ENCODE results near the gene GSTA4.

DNA sequence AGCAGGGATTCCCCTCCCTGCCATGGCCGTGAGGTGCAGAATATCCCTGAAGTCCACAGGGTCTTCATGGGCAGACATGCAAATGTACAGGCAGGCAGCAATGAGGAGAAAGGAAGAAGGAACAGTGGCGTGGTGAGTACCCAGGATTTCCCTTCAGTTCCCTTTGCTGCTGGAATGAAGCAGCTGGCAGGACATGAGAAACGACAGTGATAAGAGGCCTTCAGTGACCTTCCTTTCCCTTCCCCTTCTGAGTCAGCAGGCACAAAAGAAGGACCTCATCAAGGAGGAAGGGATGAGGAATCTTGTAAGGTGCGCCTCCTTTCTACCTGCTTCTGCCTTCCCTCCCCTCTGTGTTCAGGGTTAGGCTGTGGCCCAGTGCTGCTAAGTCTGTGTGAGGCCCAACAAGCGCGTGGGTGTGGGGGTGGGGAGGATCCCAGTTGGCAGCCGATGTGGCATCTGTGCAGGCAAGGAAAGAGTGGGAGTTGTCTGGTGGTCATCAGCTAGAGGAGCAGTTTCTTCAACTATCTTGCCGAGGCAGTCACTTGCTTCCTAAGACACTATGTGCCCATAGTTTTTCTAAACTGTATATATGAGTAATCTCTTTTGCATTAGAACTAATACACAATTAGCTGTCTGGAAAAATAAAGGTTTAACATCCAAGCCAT, 40.6 kb upstream of the GSTA4 start:
- TF ChIP-seq, protein P1, sequence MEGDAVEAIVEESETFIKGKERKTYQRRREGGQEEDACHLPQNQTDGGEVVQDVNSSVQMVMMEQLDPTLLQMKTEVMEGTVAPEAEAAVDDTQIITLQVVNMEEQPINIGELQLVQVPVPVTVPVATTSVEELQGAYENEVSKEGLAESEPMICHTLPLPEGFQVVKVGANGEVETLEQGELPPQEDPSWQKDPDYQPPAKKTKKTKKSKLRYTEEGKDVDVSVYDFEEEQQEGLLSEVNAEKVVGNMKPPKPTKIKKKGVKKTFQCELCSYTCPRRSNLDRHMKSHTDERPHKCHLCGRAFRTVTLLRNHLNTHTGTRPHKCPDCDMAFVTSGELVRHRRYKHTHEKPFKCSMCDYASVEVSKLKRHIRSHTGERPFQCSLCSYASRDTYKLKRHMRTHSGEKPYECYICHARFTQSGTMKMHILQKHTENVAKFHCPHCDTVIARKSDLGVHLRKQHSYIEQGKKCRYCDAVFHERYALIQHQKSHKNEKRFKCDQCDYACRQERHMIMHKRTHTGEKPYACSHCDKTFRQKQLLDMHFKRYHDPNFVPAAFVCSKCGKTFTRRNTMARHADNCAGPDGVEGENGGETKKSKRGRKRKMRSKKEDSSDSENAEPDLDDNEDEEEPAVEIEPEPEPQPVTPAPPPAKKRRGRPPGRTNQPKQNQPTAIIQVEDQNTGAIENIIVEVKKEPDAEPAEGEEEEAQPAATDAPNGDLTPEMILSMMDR (IDR thresholded peaks at IDR 0.05) = no peak
- no peak for TF ChIP-seq POLR2AphosphoS5 (IDR thresholded peaks at IDR 0.05)
- no peak for TF ChIP-seq POLR2A (IDR thresholded peaks at IDR 0.05)
